ENCODE data around the gene SMARCB1. TPM values are rescaled to one million over a fixed set of nuclear protein-coding genes. Genes with fewer than 3 reads are reported as not detected.

SMARCB1 gene
- total RNA-seq, 1 experiment from 2014 or later, result 136 TPM

- Histone ChIP-seq H2BK20ac (ENCODE audit: low read depth, low read length, poor library complexity, severe bottlenecking) (no peak overlapping the region), H3K79me1 (ENCODE audit: insufficient read depth, low read depth, low read length, poor library complexity, severe bottlenecking) (no peaks in the 10 kb centered on the region), H3K4me1 (ENCODE audit: insufficient read depth, low read length) (no peaks in the 10 kb centered on the region), H3K4me2 (ENCODE audit: insufficient read depth, insufficient read length, low read length) (no peak overlapping the region), H3K79me2 (ENCODE audit: insufficient read depth, low read length) (no peaks in the 10 kb centered on the region), H2AFZ (ENCODE audit: low read length) (no peak overlapping the region), H2BK5ac (ENCODE audit: insufficient read length, low read length) (no peak overlapping the region), H3K18ac (ENCODE audit: insufficient read length, low read depth, low read length) (no peak overlapping the region), H4K20me1 (ENCODE audit: control insufficient read depth, insufficient read depth, insufficient read length) (no peaks in the 10 kb centered on the region), H3K9ac (ENCODE audit: extremely low read depth, insufficient read length, low read length) (no peak overlapping the region), H2BK120ac (ENCODE audit: low read depth, low read length, poor library complexity, severe bottlenecking) (no peak overlapping the region), H3K9me3 (ENCODE audit: control insufficient read depth, low read depth, low read length) (no peaks in the 10 kb centered on the region), H3K27ac (ENCODE audit: insufficient read length, low read depth, low read length) (no peak overlapping the region), H3K56ac (ENCODE audit: insufficient read length, low read depth, low read length) (no peak overlapping the region), H2BK12ac (ENCODE audit: insufficient read length, low read depth, low read length) (no peak overlapping the region), H4K91ac (ENCODE audit: insufficient read length, low read depth, low read length) (no peak overlapping the region), H4K5ac (ENCODE audit: insufficient read length, low read depth, low read length) (no peak overlapping the region), H3T11ph (ENCODE audit: low read length) (no peak overlapping the region), H3K14ac (ENCODE audit: insufficient read depth, low read length) (no peak overlapping the region), H3K23me2 (ENCODE audit: insufficient read length, low read depth, low read length, poor library complexity, severe bottlenecking) (no peaks in the 10 kb centered on the region), H3K4ac (ENCODE audit: low read depth, low read length) (no peak overlapping the region), H2BK15ac (ENCODE audit: low read depth, low read length) (no peak overlapping the region), H3K27me3 (ENCODE audit: insufficient read depth, low read length) (no peaks in the 10 kb centered on the region; the same call in 1 of the 2 replicates), H2AK5ac (ENCODE audit: insufficient read length, low read length) (no peak overlapping the region), H3K23ac (ENCODE audit: insufficient read length, low read depth, low read length) (no peak overlapping the region), H4K8ac (replicated peaks; ENCODE audit: insufficient read length, low read depth, low read length) (no peak overlapping the region)
- Mint-ChIP-seq H3K4me3 (no peak overlapping the region), H3K27me3 (ENCODE audit: low read depth) (peaks cover 14% of the 10 kb centered on the region), H3K36me3 (ENCODE audit: insufficient read depth in 1 of 3, low read depth in 3 of 3) (no peaks in the 10 kb centered on the region), H3K27ac (no peak overlapping the region), H3K4me1 (peaks cover 3 to 5% of the 10 kb centered on the region in 2 experiments; a peak in 3 of 4 replicates), H3K9me3 (no peaks in the 10 kb centered on the region)
- WGBS (ENCODE audit: extremely low coverage, insufficient read length, low lambda C conversion rate), result no CpG with 5 or more reads among the region's 20 CpGs
- TF ChIP-seq CTCF (conservative IDR thresholded peaks at IDR 0.05), result no peak
- no peak for DNase-seq
Measured at GRCh38 chr22:23780146-23780748, 6.5 kb upstream of the SMARCB1 start.
